ENCODE results near the gene ACTRT3. TPM values are rescaled to one million over a fixed set of nuclear protein-coding genes. Genes with fewer than 3 reads are reported as not detected.

The ACTRT3 gene
- total and polyA plus RNA-seq, 2 of the 13 experiments (the other 11 are each of a cell fraction or from before 2014, with no cell fraction given), result 0.42 to 0.97 TPM

DNA sequence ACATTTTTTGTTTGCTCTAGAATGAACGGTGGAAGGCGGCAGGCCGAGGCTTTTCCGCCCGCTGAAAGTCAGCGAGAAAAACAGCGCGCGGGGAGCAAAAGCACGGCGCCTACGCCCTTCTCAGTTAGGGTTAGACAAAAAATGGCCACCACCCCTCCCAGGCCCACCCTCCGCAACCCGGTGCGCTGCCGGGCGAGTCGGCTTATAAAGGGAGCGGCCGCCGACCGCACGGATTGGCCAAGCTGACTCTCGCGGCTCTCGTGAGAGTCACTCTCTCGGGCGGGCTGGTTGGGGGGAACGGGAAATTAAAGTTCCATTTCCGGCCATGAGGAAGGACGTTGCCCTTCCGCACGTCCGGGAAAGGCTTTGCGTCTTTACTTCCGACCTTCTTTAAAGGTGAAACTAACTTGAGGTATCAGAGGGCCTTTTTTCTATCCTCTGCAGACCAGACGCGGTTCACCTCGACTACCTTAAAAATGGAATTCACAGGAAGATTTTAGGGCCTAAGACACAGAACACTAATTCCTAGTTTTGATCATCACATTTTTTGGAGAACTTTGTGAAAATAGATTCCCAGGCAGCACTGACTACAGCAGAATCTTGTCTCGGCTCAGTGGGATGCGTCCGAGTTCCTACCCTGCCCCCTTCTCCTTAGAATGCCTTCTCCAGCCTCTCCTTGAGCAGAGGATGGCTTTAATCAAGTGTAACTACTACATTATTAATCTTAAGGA, 4.3 kb downstream of the ACTRT3 start, which contains the start of gene TERC (continued):
- TF ChIP-seq POLR2A (IDR thresholded peaks at IDR 0.05; ENCODE audit: insufficient read depth in 1 of 2, low read depth in 2 of 2, low read length in 2 of 2), result peak; percentile 82 to 96
- TF ChIP-seq NFE2L2 (IDR thresholded peaks at IDR 0.05; ENCODE audit: low read length), result no peak
- TF ChIP-seq, protein P1, sequence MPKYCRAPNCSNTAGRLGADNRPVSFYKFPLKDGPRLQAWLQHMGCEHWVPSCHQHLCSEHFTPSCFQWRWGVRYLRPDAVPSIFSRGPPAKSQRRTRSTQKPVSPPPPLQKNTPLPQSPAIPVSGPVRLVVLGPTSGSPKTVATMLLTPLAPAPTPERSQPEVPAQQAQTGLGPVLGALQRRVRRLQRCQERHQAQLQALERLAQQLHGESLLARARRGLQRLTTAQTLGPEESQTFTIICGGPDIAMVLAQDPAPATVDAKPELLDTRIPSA (CRISPR knock-in tag; IDR thresholded peaks at IDR 0.05; ENCODE audit: borderline replicate concordance), result 0 out of 2 replicates have a peak, but pooled peaks have one; percentile 12
- peak; percentile 31; the same call in 1 of the 2 replicates for TF ChIP-seq KLF12 (CRISPR knock-in tag; IDR thresholded peaks at IDR 0.05; ENCODE audit: borderline replicate concordance)
- 0 out of 2 replicates have a peak, but pooled peaks have one; percentile 0 for TF ChIP-seq KDM5B (CRISPR knock-in tag; IDR thresholded peaks at IDR 0.05; ENCODE audit: borderline replicate concordance)
- TF ChIP-seq, protein P2, sequence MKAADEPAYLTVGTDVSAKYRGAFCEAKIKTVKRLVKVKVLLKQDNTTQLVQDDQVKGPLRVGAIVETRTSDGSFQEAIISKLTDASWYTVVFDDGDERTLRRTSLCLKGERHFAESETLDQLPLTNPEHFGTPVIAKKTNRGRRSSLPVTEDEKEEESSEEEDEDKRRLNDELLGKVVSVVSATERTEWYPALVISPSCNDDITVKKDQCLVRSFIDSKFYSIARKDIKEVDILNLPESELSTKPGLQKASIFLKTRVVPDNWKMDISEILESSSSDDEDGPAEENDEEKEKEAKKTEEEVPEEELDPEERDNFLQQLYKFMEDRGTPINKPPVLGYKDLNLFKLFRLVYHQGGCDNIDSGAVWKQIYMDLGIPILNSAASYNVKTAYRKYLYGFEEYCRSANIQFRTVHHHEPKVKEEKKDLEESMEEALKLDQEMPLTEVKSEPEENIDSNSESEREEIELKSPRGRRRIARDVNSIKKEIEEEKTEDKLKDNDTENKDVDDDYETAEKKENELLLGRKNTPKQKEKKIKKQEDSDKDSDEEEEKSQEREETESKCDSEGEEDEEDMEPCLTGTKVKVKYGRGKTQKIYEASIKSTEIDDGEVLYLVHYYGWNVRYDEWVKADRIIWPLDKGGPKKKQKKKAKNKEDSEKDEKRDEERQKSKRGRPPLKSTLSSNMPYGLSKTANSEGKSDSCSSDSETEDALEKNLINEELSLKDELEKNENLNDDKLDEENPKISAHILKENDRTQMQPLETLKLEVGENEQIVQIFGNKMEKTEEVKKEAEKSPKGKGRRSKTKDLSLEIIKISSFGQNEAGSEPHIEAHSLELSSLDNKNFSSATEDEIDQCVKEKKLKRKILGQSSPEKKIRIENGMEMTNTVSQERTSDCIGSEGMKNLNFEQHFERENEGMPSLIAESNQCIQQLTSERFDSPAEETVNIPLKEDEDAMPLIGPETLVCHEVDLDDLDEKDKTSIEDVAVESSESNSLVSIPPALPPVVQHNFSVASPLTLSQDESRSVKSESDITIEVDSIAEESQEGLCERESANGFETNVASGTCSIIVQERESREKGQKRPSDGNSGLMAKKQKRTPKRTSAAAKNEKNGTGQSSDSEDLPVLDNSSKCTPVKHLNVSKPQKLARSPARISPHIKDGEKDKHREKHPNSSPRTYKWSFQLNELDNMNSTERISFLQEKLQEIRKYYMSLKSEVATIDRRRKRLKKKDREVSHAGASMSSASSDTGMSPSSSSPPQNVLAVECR (CRISPR knock-in tag; IDR thresholded peaks at IDR 0.05; ENCODE audit: borderline replicate concordance), result peak; percentile 24; the same call in 1 of the 2 replicates
- TF ChIP-seq ZNF235 (CRISPR knock-in tag; IDR thresholded peaks at IDR 0.05; ENCODE audit: borderline replicate concordance), result no peak
- TF ChIP-seq ZNF709 (CRISPR knock-in tag; IDR thresholded peaks at IDR 0.05), result peak; percentile 57; the same call in 1 of the 2 replicates
- TF ChIP-seq ZNF343 (CRISPR knock-in tag; IDR thresholded peaks at IDR 0.05), result no peak
- TF ChIP-seq ZNF841 (CRISPR knock-in tag; IDR thresholded peaks at IDR 0.05; ENCODE audit: borderline replicate concordance), result no peak
- 0 out of 2 replicates have a peak, but pooled peaks have one; percentile 54 for TF ChIP-seq ATF1 (CRISPR knock-in tag; IDR thresholded peaks at IDR 0.05)
- no peak for TF ChIP-seq FOXJ3 (CRISPR knock-in tag; IDR thresholded peaks at IDR 0.05; ENCODE audit: borderline replicate concordance)
- TF ChIP-seq, protein P3, sequence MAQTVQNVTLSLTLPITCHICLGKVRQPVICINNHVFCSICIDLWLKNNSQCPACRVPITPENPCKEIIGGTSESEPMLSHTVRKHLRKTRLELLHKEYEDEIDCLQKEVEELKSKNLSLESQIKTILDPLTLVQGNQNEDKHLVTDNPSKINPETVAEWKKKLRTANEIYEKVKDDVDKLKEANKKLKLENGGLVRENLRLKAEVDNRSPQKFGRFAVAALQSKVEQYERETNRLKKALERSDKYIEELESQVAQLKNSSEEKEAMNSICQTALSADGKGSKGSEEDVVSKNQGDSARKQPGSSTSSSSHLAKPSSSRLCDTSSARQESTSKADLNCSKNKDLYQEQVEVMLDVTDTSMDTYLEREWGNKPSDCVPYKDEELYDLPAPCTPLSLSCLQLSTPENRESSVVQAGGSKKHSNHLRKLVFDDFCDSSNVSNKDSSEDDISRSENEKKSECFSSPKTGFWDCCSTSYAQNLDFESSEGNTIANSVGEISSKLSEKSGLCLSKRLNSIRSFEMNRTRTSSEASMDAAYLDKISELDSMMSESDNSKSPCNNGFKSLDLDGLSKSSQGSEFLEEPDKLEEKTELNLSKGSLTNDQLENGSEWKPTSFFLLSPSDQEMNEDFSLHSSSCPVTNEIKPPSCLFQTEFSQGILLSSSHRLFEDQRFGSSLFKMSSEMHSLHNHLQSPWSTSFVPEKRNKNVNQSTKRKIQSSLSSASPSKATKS (CRISPR knock-in tag; IDR thresholded peaks at IDR 0.05), result no peak
- TF ChIP-seq KDM3A (CRISPR knock-in tag; IDR thresholded peaks at IDR 0.05; ENCODE audit: low read depth), result no peak
- peak; percentile 90 for TF ChIP-seq GABPB1 (CRISPR knock-in tag; IDR thresholded peaks at IDR 0.05)
- TF ChIP-seq, protein P4, sequence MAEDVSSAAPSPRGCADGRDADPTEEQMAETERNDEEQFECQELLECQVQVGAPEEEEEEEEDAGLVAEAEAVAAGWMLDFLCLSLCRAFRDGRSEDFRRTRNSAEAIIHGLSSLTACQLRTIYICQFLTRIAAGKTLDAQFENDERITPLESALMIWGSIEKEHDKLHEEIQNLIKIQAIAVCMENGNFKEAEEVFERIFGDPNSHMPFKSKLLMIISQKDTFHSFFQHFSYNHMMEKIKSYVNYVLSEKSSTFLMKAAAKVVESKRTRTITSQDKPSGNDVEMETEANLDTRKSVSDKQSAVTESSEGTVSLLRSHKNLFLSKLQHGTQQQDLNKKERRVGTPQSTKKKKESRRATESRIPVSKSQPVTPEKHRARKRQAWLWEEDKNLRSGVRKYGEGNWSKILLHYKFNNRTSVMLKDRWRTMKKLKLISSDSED (CRISPR knock-in tag; IDR thresholded peaks at IDR 0.05), result no peak
- TF ChIP-seq KAT8 (CRISPR knock-in tag; IDR thresholded peaks at IDR 0.05), result peak; percentile 86
- TF ChIP-seq DRAP1 (CRISPR knock-in tag; IDR thresholded peaks at IDR 0.05), result peak; percentile 98
- no peak for TF ChIP-seq EED (CRISPR knock-in tag; IDR thresholded peaks at IDR 0.05)
- TF ChIP-seq HMG20B (CRISPR knock-in tag; conservative IDR thresholded peaks at IDR 0.05), result no peak
- TF ChIP-seq RBFOX2 (IDR thresholded peaks at IDR 0.05; ENCODE audit: low read depth, low read length), result peak; percentile 90
- peak; percentile 63 for TF ChIP-seq ZFY (CRISPR knock-in tag; IDR thresholded peaks at IDR 0.05)
